ENCODE results near the gene PIM3.

PIM3 gene

GRCh38 chr22:49960159-49961004 lies at the start of gene PIM3:
Gene PIM3, plus strand, starts transcription at chr22:49960772. Its CDS starts 176 bp downstream, at chr22:49960948.
- peaks cover 26% of the 10 kb centered on the region for H3K36me3 Mint-ChIP-seq
- peaks cover 39% of the 10 kb centered on the region for H3K4me1 Mint-ChIP-seq
- H3K27me3 Mint-ChIP-seq: no peaks in the 10 kb centered on the region
- peak within 1 kb of the TSS; percentile 85 for H3K4me3 Mint-ChIP-seq
- ATAC-seq: peak; percentile 90
- no peaks in the 10 kb centered on the region for H3K9me3 Mint-ChIP-seq
- H3K27ac Mint-ChIP-seq: peak within 1 kb of the TSS; percentile 92

DNA sequence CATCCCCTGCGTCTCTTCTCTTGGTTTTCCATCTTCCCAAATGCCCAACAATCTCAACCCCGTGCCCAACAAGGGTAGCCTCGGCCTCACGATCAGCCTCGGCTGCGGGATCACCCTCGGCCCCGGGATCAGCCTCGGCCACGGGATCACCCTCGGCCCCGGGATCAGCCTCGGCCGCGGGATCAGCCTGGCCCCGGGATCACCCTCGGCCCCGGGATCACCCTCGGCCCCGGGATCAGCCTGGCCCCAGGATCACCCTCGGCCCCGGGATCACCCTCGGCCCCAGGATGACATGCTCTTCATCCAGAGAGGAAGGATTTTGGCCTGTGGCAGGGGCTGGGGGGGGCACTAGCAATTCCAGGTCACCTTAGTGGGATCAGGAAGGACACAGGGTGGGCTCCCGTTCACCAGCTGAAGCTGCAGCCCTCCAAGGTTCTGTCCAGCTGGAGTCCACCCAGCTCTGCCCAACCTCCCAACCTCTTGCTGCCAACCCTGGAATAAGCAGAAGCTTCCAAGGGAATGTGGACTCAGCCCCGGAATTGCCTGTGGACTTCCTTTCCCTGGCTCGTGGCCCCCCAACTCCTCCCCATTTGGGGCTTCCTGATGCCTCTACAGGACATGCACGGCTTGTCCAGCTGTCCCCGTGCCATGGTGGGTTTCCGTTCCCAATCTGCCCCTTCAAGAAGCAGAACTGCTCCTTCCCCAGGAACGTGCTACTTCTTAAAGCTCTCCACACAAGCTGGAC lies 48.5 kb upstream of the PIM3 start:
- Mint-ChIP-seq H3K27ac (no peak overlapping the region), H3K4me3 (no peak overlapping the region), H3K27me3 (no peaks in the 10 kb centered on the region), H3K4me1 (peaks cover 22% of the 10 kb centered on the region), H3K9me3 (no peaks in the 10 kb centered on the region), H3K36me3 (peaks cover 38% of the 10 kb centered on the region)
- no peak for ATAC-seq

- Mint-ChIP-seq H3K4me3 (no peak overlapping the region), H3K27me3 (no peaks in the 10 kb centered on the region), H3K36me3 (peaks cover 29% of the 10 kb centered on the region), H3K27ac (no peak overlapping the region), H3K9me3 (no peaks in the 10 kb centered on the region), H3K4me1 (peaks cover 15% of the 10 kb centered on the region)
- ATAC-seq: no peak
Observed at GRCh38 chr22:49913026-49913425, 47.5 kb upstream of the PIM3 start.

GRCh38 chr22:49913446-49913845 lies 47.1 kb upstream of the PIM3 start:
- Mint-ChIP-seq H3K9me3 (no peaks in the 10 kb centered on the region), H3K4me3 (no peak overlapping the region), H3K4me1 (peaks cover 15% of the 10 kb centered on the region), H3K27ac (no peak overlapping the region), H3K27me3 (no peaks in the 10 kb centered on the region), H3K36me3 (peaks cover 29% of the 10 kb centered on the region)
- ATAC-seq: no peak

GRCh38 chr22:49914256-49914655 lies 46.3 kb upstream of the PIM3 start:
- Mint-ChIP-seq H3K4me3 (no peak overlapping the region), H3K36me3 (peaks cover 21% of the 10 kb centered on the region), H3K27ac (no peak overlapping the region), H3K4me1 (peaks cover 16% of the 10 kb centered on the region), H3K27me3 (no peaks in the 10 kb centered on the region), H3K9me3 (no peaks in the 10 kb centered on the region)
- ATAC-seq: no peak

- Mint-ChIP-seq H3K9me3 (no peaks in the 10 kb centered on the region), H3K27ac (no peak overlapping the region), H3K4me1 (peaks cover 28% of the 10 kb centered on the region), H3K27me3 (no peaks in the 10 kb centered on the region), H3K4me3 (no peak overlapping the region), H3K36me3 (peaks cover 26% of the 10 kb centered on the region)
- ATAC-seq: no peak
Observed at GRCh38 chr22:49915610-49916009, 45.0 kb upstream of the PIM3 start.

DNA sequence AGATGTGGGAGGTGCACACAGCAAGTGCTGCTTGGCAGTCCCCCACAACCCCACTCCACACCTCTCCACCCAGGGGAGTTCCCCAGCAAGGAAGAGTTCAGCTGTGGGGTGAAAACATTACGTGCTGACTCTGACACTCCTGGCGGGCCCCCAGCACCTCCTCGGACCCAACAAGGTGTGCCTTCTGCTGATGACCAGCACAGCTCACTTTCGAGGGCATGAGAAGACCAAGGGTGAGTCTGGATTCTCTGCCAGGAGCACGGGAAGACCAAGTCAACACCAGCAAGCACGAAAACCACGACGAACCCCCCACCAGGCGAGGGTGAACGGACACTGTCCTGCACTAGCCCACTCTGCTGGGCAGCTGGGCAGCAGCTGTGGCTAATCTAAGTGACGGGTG lies 43.7 kb upstream of the PIM3 start:
- H3K27me3 Mint-ChIP-seq: no peaks in the 10 kb centered on the region
- H3K27ac Mint-ChIP-seq: no peak overlapping the region
- H3K4me1 Mint-ChIP-seq: peaks cover 24% of the 10 kb centered on the region
- H3K9me3 Mint-ChIP-seq: no peaks in the 10 kb centered on the region
- peak overlapping the region; percentile 82 for H3K4me3 Mint-ChIP-seq
- ATAC-seq: no peak
- peaks cover 26% of the 10 kb centered on the region for H3K36me3 Mint-ChIP-seq

- ATAC-seq: peak; percentile 98
- peak within 1 kb of the TSS; percentile 66 for H3K27ac Mint-ChIP-seq
- peaks cover 23% of the 10 kb centered on the region for H3K36me3 Mint-ChIP-seq
- no peaks in the 10 kb centered on the region for H3K27me3 Mint-ChIP-seq
- peaks cover 32% of the 10 kb centered on the region for H3K4me1 Mint-ChIP-seq
- H3K4me3 Mint-ChIP-seq: peak within 1 kb of the TSS; percentile 82
- no peaks in the 10 kb centered on the region for H3K9me3 Mint-ChIP-seq
Observed at GRCh38 chr22:49917974-49918910, 42.3 kb upstream of the PIM3 start, which contains the start of the genes ALG12 and CRELD2. Gene ALG12, minus strand, starts transcription at chr22:49918438. Its CDS starts 4,673 bp downstream, at chr22:49913765. Gene CRELD2, plus strand, starts transcription at chr22:49918634. Its CDS starts 136 bp downstream, at chr22:49918770.

GRCh38 chr22:49918911-49919881 lies 41.4 kb upstream of the PIM3 start:
- H3K27ac Mint-ChIP-seq: peak overlapping the region; percentile 19
- H3K4me1 Mint-ChIP-seq: peaks cover 41% of the 10 kb centered on the region
- no peaks in the 10 kb centered on the region for H3K9me3 Mint-ChIP-seq
- H3K4me3 Mint-ChIP-seq: peak overlapping the region; percentile 69
- peak; percentile 18 for ATAC-seq
- no peaks in the 10 kb centered on the region for H3K27me3 Mint-ChIP-seq
- H3K36me3 Mint-ChIP-seq: peaks cover 14% of the 10 kb centered on the region

DNA sequence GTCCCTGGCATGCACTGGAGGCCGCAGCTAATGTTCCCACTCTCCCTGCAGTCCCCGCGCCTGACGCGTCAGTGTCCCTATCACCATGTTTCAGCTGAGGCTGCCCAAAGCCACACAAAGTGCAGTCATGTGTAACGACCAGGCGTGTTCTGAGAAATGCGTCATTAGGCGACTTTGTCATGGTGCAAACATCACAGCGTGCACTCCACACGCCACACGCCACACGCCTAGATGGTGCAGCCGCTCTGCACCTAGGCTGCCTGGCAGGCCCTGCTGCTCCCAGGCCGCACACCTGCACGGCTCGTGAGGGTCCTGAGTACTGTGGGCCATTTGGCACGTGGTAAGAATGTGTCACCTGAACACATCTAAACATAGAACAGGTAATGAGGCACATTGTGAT lies 39.7 kb upstream of the PIM3 start:
- peaks cover 12% of the 10 kb centered on the region for H3K36me3 Mint-ChIP-seq
- peaks cover 56% of the 10 kb centered on the region for H3K4me1 Mint-ChIP-seq
- no peak overlapping the region for H3K4me3 Mint-ChIP-seq
- H3K27ac Mint-ChIP-seq: no peak overlapping the region
- ATAC-seq: no peak
- H3K27me3 Mint-ChIP-seq: no peaks in the 10 kb centered on the region
- H3K9me3 Mint-ChIP-seq: no peaks in the 10 kb centered on the region

- peaks cover 12% of the 10 kb centered on the region for H3K36me3 Mint-ChIP-seq
- H3K9me3 Mint-ChIP-seq: no peaks in the 10 kb centered on the region
- H3K4me1 Mint-ChIP-seq: peaks cover 57% of the 10 kb centered on the region
- H3K27ac Mint-ChIP-seq: no peak overlapping the region
- no peak overlapping the region for H3K4me3 Mint-ChIP-seq
- no peaks in the 10 kb centered on the region for H3K27me3 Mint-ChIP-seq
- ATAC-seq: no peak
Observed at GRCh38 chr22:49921508-49922278, 38.9 kb upstream of the PIM3 start.

DNA sequence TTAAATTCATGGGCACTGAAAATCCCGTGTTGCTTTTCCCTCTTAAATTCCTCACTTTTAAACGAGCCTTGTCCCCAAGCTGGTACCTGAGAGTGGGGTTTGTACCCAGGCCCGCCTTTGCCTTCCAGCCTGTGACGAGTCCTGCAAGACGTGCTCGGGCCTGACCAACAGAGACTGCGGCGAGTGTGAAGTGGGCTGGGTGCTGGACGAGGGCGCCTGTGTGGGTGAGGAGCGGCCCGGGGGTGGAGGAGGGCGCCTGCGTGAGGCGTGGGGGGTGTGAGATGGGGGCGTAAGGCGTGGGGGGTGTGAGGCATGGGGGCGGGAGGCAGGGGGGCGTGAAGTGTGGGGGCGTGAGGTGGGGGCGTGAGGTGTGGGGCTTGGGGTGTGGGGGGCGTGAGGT lies 38.1 kb upstream of the PIM3 start:
- Mint-ChIP-seq H3K9me3 (no peaks in the 10 kb centered on the region), H3K36me3 (peaks cover 20% of the 10 kb centered on the region), H3K4me3 (no peak overlapping the region), H3K27me3 (no peaks in the 10 kb centered on the region), H3K27ac (no peak overlapping the region), H3K4me1 (peaks cover 61% of the 10 kb centered on the region)
- no peak for ATAC-seq

DNA sequence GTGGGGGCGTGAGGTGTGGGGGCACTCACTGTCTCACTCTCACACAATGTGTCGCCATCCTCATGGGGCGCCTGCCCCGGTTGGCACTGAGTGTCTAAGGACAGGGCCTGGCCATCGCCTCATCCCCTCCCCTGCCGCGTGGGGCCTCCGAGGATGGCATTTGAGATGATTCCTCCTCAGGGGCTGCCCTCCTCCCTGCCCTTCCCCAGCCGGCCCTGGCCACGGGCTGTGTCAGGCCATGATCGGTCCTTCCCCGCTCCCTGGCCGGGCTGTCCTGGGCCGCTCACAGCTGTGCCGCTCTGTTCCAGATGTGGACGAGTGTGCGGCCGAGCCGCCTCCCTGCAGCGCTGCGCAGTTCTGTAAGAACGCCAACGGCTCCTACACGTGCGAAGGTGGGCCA lies 37.6 kb upstream of the PIM3 start:
- H3K9me3 Mint-ChIP-seq: no peaks in the 10 kb centered on the region
- no peak for ATAC-seq
- peaks cover 63% of the 10 kb centered on the region for H3K4me1 Mint-ChIP-seq
- H3K27me3 Mint-ChIP-seq: no peaks in the 10 kb centered on the region
- peak overlapping the region; percentile 89 for H3K27ac Mint-ChIP-seq
- peaks cover 21% of the 10 kb centered on the region for H3K36me3 Mint-ChIP-seq
- no peak overlapping the region for H3K4me3 Mint-ChIP-seq
